ENCODE measurements around the gene TNPO3. TPM values are rescaled to one million over a fixed set of nuclear protein-coding genes. Genes with fewer than 3 reads are reported as not detected.

The TNPO3 gene
- total RNA-seq, 1 donor from 2014 or later, result 48.1 TPM

DNA sequence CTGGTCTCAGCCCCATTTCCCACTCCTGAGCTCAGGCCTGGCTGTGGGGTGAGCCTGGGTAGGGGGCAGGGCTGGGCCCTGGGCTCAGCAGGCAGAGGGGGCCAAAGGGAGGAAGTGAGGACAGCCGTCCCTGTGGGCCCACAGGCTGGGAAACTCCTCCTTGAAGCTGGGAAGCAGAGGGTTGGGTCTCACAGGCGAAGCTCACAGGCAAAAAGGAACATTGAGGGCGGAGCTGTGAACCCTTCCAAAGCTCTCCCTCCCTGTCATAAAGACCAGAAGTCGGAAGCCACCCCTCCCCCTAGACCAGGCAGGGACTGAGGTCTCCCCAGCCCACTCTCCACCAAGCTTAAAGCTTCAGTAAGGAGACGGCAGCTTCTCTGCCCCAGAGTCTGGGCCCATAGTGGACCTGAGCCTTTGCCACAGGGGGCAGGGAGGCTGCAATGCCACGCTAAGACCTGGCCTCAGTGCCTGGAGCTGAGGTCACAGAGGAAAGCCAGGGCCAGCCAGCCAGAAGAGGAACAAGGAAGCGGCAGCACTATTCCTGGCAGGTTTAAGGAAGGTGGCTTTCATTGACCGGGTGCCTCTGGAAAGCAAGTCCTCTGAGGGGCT, 143.4 kb downstream of the TNPO3 start:
- DNase-seq (ENCODE audit: extremely low read depth, low read depth, low spot score), result no peak

DNA sequence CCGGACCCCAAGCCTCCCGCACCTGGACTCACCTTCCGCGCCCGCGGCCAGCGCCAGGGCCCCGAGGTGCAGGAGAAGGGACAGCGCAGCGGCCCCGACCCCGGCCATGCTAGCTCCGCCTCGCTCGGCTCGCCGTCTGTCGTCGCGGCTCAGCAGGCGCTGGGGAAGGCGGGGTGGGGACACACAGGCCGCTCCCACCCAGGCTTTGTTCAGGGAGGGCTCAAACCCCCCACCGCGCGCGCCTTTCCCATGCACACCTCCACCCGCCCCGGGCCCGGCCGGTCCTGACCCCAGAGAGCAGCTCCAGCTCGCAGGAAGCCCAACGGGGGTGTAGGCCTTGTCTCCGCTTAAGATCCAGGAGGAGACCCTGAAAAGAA, 144.4 kb downstream of the TNPO3 start, which contains the start of gene KCP:
TSS of gene KCP (minus strand) at position 141 of the 377 bp plus-strand sequence. CDS start at position 108, 33 bp downstream.
- no peak for DNase-seq (ENCODE audit: extremely low read depth, low read depth, low spot score)

DNA sequence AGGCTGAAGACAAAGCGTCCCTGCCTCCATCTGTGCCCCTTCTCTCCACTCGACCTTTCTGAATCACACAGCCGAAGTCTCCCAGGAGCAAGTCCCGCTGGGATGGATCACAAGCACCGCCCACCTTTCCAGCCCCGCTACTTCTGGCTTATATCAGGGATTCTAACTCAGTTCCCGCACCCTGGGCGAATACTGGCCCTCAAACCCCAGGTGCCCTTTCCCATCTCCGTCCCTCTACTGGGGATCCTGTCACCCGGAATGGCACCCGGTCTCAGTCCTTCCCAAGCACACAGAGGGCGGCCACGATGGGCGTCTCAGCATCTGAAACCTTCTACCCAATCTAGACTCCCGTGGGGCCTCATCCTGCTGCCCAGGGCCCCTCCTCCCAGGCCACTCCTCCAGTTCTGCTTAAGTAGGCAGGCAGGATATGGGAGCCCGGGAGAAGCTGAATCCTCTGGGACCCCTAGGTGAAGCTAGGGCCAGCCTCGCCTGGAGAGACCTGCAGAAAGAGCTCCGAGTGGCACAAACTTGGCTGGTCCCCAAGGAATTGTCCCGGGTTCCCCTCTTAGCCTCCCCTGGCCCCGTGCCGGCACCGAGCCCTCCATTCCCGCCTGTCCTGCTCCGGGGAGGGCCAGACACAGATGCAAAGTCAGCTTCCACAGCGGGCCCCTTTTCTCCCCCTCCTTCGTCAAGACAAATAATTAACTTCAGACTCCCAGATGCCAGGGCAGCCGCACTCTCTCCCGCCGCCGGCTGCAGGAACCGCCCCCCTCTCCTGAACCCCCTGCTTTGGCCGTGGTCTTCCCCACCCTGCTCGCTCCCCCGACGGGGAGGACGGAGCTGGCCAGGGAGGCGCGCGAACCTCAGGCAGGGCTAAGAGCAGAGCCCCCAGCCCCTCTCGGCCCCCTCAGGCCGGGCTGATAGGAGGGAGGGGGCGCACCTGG, 145.0 kb downstream of the TNPO3 start:
- DNase-seq (ENCODE audit: extremely low read depth, low read depth, low spot score), result no peak

DNA sequence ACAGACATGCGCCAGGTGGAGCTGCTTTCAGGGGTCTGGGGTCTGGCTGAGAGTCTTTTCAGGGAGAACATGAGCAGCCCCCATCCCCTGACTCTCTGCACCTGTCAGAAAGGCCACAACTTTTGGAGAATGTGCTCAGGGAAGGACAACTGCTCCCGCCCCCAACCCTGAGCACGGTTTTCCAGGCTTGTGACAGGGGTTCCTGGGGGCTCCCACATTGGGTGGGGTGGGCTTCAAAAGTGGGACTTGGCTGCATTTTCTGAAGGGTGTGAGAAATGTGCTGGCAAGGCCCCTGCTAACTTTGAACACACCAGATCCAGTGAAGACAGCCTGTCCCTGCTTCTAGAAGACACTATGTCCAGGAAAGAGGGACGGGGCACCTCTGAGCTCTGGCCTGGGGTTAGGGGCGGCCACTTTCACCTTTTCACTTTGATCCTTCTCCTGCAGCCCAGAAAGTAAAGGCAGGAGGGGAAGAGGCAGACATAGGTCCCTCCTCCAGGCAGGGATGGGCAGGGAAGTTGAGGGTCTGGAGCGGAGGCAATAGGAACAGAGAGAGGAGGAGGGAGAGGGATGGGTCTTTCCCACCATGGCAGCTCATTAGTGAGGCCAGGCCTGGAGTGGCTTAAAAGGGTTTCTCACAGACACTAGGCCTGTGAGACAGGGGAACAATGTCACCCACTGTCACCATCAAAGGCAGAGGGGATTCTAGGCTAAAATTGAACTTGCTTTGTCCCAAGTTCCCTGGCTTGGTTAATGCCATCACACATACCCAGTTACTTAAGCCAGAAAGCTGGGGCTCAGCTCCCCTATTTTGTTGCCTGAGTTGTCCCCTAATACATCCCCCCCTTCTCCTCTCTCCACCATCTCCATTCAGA, 145.9 kb downstream of the TNPO3 start:
- no peak for DNase-seq (ENCODE audit: extremely low read depth, low read depth, low spot score)

DNA sequence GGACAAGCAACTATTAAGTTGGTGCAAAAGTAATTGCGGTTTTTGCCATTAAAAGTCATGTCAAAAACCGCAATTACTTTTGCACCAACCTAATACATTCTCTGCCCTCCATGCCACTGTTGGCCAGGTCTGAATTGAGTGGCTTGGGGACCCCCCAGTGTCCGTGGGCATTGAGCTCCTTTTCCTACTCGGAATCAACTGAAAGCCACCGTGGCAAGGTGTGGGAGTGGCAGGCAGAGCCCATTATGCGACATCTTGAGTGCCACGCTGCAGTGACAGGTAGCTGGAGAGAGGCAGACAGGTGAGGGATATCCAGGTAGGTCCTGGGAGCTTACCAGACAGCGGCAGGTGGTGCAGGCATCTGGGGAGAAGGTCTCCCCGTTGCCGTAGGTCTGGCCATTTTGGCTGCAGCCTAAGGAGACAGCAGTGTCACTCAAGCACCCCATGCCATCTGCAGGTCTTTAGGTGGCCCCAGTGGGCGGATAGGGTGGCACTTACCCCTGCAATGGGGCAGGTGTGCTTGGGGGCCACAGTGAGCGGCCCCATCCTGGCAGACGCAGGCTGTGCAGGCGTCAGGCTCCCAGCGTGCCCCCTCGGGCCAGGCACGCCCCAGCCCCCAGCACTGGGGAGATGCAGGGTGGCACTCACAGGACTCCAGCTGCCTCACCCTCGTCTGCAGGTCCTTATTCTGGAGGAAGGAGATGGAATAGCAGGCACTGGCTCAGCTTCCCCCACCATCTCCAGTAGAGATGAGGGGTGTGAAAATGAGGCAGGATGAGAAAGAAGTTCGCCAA, 147.9 kb downstream of the TNPO3 start:
- no peak for DNase-seq (ENCODE audit: extremely low read depth, low read depth, low spot score)

DNA sequence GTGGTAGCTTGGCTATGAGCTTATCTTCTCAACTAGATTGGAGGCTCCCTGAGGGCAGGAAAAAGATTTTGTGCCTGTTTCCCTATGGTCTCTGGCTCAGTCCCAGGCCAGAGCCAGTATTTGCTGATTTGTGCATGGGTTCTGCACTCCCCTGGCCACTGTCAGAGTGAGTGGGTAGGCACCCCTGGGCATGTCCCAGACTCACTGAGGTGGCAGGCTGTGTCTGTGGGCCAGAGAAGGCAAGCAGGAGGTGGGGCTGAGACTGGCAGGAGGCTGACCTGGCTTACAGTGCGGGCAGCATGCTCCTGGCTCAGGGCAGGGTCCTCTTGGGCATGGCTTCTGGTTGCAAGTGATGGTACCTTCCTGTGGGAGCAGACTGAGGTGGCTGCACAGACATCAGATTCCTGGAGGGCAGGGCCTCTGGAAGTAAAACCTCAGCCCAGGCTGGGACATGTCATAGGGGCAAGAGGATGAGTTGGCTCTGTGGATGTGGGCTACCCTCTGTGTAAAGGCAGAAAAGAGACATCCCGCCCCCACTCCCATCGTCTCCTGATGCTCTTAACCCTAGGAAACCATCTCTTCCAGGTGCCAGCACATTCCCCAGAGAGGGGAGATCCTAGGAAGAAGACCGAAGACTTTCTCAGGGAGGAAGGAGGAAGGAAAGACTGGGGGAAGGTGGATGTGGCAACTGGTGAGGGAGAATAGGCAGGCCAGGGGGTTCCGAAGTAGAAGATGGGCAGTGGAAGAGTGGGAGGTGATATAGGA, 148.7 kb downstream of the TNPO3 start:
- no peak for DNase-seq (ENCODE audit: extremely low read depth, low read depth, low spot score)

DNA sequence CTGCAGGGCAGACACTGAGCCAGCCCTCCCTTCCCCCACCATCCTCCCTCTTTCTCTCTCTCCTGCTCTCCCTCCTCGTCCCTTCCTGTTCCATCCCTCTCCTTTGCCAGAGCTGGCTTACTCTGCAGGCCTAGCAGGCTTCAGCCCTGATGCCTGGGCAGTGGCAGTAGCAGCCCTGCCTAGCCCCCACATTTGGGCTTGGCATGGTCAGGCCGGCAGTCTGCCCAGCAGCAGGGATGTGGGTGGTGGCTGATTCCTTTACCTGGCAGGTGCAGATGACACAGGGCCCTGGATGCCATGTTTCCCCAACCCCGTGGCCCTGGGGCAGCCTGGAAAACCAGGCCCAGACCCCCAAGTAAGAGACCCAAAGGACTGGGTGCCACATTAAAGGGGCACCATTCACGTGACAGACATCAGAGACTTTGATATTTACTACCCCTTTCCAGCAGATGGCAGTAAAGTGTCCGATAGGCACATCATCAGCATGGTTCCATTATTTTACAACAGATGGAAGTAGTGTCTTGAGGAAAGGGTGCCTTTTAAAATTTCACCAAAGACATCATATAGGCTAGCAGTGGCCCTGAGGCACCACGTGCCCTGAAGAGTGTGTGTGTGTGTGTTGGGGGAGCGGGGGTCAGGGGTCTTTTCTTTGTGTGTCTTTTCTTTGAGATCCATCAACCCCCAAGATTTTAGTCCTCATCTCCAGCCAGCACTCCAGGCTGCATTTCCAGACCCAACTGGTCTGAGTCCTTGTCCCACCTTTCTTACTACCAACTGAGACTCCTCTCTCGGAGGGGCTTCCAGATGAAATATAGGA, 150.3 kb downstream of the TNPO3 start:
- no peak for DNase-seq (ENCODE audit: extremely low read depth, low read depth, low spot score)

Other genes with a start within 250 kb of the TNPO3 start
- 131 and 170 TPM in 2 replicates for gene FLNC, start 224.7 kb downstream of the TNPO3 start, total RNA-seq
- 156 and 188 TPM in 2 replicates for gene ATP6V1F, start 192.3 kb downstream of the TNPO3 start, total RNA-seq
- gene KCP, start 144.4 kb downstream of the TNPO3 start, total RNA-seq, result 0.06 TPM in 1 of 2 replicates, not detected in the other
- 0.73 TPM in 1 of 2 replicates, not detected in the other for gene IRF5, start 117.2 kb downstream of the TNPO3 start, total RNA-seq
- 0.18 and 0.68 TPM in 2 replicates for gene TSPAN33, start 89.6 kb upstream of the TNPO3 start, total RNA-seq
- 6.2 and 6.5 TPM in 2 replicates for gene SMO, start 133.5 kb upstream of the TNPO3 start, total RNA-seq
- gene AHCYL2, start 169.9 kb upstream of the TNPO3 start, total RNA-seq, result 12.1 and 12.4 TPM in 2 replicates

Data from glomerular endothelial cell (primary cell).